Tracheal epithelial cell (primary cell): ENCODE results near the gene MRLN. TPM values are rescaled to one million over a fixed set of nuclear protein-coding genes. Genes with fewer than 3 reads are reported as not detected.

Experiments
- total RNA-seq: library from RNA; depleted of rRNA; stranded (reverse); fragments of >200 nt; gene quantifications from 2 replicates; pipeline ENCODE4 v1.2.1, GENCODE V29; 2014

The MRLN gene
- not detected in 2 replicates for total RNA-seq

GRCh38 chr10:59753267-59753666 lies at the start of gene MRLN:
TSS of gene MRLN (minus strand) at chr10:59753455.

GRCh38 chr10:59709395-59710125 lies 43.7 kb downstream of the MRLN start, which contains the start of gene SLC16A9:
TSS of gene SLC16A9 (minus strand) at chr10:59709850. CDS start at chr10:59684291, 25,559 bp downstream.

Other genes with a start within 250 kb of the MRLN start
- 2.7 and 3.2 TPM in 2 replicates for gene SLC16A9, start 43.6 kb downstream of the MRLN start, total RNA-seq
- gene CCDC6, start 153.1 kb upstream of the MRLN start, total RNA-seq, result 41.2 and 54.1 TPM in 2 replicates